Measurements from ENCODE around the gene APOBEC3A. TPM values are rescaled to one million over a fixed set of nuclear protein-coding genes. Genes with fewer than 3 reads are reported as not detected.
"Not testable (repeated sequence)": the region's sequence is repeated elsewhere in the genome, so short reads cannot be mapped to it uniquely, and the experiment has no call there.

Gene APOBEC3A
- total and polyA plus RNA-seq, 2 donors (not counting 1 experiment from before 2014, with no cell fraction given), result 2.8 TPM; not detected in 1

DNA sequence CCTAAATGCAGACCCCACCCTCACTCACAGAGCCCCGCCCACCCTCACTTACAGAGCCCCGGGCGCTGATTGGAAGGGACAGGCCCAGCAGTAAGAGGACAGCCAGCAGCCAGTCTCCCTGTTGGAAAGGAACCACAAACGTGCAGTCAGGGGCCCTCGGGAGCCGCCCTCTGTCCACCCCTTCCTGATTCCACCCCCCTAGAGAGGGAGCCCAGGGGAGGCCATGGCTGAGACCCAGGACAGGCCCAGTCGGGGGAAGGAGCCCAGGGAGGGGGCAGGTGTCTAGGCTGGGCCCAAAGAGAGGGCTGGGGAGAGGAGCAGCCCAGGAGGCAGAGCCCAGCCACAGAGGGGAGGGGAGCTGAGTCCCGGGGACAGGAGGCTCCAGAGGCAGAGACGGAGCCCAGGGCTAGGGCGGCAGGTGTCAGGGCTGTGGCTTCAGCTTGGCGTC lies 5.9 kb downstream of the APOBEC3A start:
- H3K79me2 ChIP-seq (ENCODE audit: control insufficient read depth, insufficient read depth, low read length); ATAC-seq (ENCODE audit: low read depth); POLR2A ChIA-PET; H2AFZ ChIP-seq (ENCODE audit: insufficient read depth, low read depth, low read length, poor library complexity, severe bottlenecking); H3K4me3 ChIP-seq (ENCODE audit: control extremely low read depth in 1 of 5, extremely low read depth in 1 of 5, insufficient read depth in 1 of 5, low read depth in 2 of 5, low read length in 4 of 5); DNase-seq; H3K9me3 ChIP-seq (ENCODE audit: control extremely low read depth in 1 of 3, control insufficient read depth in 2 of 3, insufficient read depth in 1 of 3, low read length in 2 of 3); H3K36me3 ChIP-seq (replicated peaks in 1 of 2; ENCODE audit: control extremely low read depth in 1 of 2, control insufficient read depth in 1 of 2, extremely low read depth in 1 of 2, insufficient read depth in 2 of 2, low read length in 1 of 2); H3K9me3 Mint-ChIP-seq (ENCODE audit: insufficient read depth); H3K4me3 Mint-ChIP-seq; intact Hi-C loops (cut with micrococcal nuclease); CTCF ChIA-PET; H3K4me2 ChIP-seq (replicated peaks; ENCODE audit: low read depth, low read length, poor library complexity, severe bottlenecking); H3K27me3 Mint-ChIP-seq; H4K20me1 ChIP-seq (ENCODE audit: control insufficient read depth, insufficient read depth, low read length, poor library complexity, severe bottlenecking); H3K9ac ChIP-seq (ENCODE audit: low read length); H3K27me3 ChIP-seq (replicated peaks in 1 of 4; ENCODE audit: control extremely low read depth in 1 of 4, control insufficient read depth in 3 of 4, insufficient read depth in 4 of 4, low read length in 3 of 4); H3K27ac ChIP-seq (ENCODE audit: low read length in 2 of 2); H3K27ac Mint-ChIP-seq: not testable (repeated sequence)
- WGBS (ENCODE audit: insufficient coverage), result 70% methylated on average over 7 of the region's 11 CpGs
- H3K4me1 ChIP-seq (ENCODE audit: control insufficient read depth in 2 of 2, insufficient read depth in 2 of 2, low read length in 2 of 2), result peaks cover 9 to 16% of the 10 kb centered on the region in 2 donors
- peaks cover 15% of the 10 kb centered on the region for H3K4me1 Mint-ChIP-seq

DNA sequence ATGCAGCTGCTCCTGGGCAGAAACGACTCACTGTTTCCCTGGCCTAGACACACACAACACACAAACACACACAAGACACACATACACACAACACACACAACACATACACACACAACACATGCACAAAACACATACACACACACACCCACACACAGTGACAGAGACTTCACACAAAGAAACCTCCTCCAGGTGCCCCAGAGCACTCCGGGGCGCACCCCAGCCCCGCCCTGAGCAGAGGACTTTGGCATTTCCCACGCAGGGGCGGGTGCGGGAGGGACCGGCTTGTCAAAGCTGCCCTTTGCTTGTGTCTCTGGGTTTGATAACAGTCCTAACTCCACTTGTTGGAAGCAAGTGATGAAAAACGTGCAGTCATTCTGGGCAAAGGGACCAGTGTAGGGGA lies 6.5 kb downstream of the APOBEC3A start:
- intact Hi-C loops (cut with micrococcal nuclease), result no loop called here
- Histone ChIP-seq H2AFZ (ENCODE audit: insufficient read depth, low read depth, low read length, poor library complexity, severe bottlenecking) (no peak overlapping the region), H3K9ac (ENCODE audit: low read length) (no peak overlapping the region), H3K4me1 (ENCODE audit: control insufficient read depth in 2 of 2, insufficient read depth in 2 of 2, low read length in 2 of 2) (peaks cover 10 to 22% of the 10 kb centered on the region in 2 donors), H3K4me3 (ENCODE audit: control extremely low read depth in 1 of 5, extremely low read depth in 1 of 5, insufficient read depth in 1 of 5, low read depth in 2 of 5, low read length in 4 of 5) (no peak overlapping the region), H4K20me1 (ENCODE audit: control insufficient read depth, insufficient read depth, low read length, poor library complexity, severe bottlenecking) (no peaks in the 10 kb centered on the region), H3K36me3 (replicated peaks in 1 of 2; ENCODE audit: control extremely low read depth in 1 of 2, control insufficient read depth in 1 of 2, extremely low read depth in 1 of 2, insufficient read depth in 2 of 2, low read length in 1 of 2) (no peaks in the 10 kb centered on the region), H3K27ac (ENCODE audit: low read length in 2 of 2) (no peak overlapping the region), H3K79me2 (ENCODE audit: control insufficient read depth, insufficient read depth, low read length) (no peaks in the 10 kb centered on the region), H3K27me3 (replicated peaks in 1 of 4; ENCODE audit: control extremely low read depth in 1 of 4, control insufficient read depth in 3 of 4, insufficient read depth in 4 of 4, low read length in 3 of 4) (peaks cover 0 to 6% (median 0%) of the 10 kb centered on the region in 4 experiments), H3K9me3 (ENCODE audit: control extremely low read depth in 1 of 3, control insufficient read depth in 2 of 3, insufficient read depth in 1 of 3, low read length in 2 of 3) (no peaks in the 10 kb centered on the region), H3K4me2 (replicated peaks; ENCODE audit: low read depth, low read length, poor library complexity, severe bottlenecking) (no peak overlapping the region)
- ATAC-seq (ENCODE audit: low read depth) (no peak), DNase-seq (no peak)
- H3K4me1 Mint-ChIP-seq, result peaks cover 17% of the 10 kb centered on the region
- ChIA-PET CTCF (interaction anchor here (1.5 kb wide), 1 partner anchor 10 kb away, joined by 9 read pairs; no protein-coding TSS in a partner anchor), POLR2A (no interaction called here)
- H3K27me3 Mint-ChIP-seq, result peaks cover 7% of the 10 kb centered on the region
- H3K4me3 Mint-ChIP-seq, result no peak overlapping the region
- TF ChIP-seq EZH2 (IDR thresholded peaks at IDR 0.05; ENCODE audit: borderline replicate concordance, insufficient read depth, low read depth, low read length, poor library complexity, severe bottlenecking), result no peak
- TF ChIP-seq, protein P1, sequence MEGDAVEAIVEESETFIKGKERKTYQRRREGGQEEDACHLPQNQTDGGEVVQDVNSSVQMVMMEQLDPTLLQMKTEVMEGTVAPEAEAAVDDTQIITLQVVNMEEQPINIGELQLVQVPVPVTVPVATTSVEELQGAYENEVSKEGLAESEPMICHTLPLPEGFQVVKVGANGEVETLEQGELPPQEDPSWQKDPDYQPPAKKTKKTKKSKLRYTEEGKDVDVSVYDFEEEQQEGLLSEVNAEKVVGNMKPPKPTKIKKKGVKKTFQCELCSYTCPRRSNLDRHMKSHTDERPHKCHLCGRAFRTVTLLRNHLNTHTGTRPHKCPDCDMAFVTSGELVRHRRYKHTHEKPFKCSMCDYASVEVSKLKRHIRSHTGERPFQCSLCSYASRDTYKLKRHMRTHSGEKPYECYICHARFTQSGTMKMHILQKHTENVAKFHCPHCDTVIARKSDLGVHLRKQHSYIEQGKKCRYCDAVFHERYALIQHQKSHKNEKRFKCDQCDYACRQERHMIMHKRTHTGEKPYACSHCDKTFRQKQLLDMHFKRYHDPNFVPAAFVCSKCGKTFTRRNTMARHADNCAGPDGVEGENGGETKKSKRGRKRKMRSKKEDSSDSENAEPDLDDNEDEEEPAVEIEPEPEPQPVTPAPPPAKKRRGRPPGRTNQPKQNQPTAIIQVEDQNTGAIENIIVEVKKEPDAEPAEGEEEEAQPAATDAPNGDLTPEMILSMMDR (IDR thresholded peaks at IDR 0.05), result no peak
- H3K27ac Mint-ChIP-seq, result no peak overlapping the region
- WGBS (ENCODE audit: insufficient coverage), result 83% methylated on average over 7 of the region's 9 CpGs
- H3K9me3 Mint-ChIP-seq (ENCODE audit: insufficient read depth), result no peaks in the 10 kb centered on the region

All from B cell (primary cell).